NB4 (cell line): ENCODE data around the gene GNAO1.

ENCODE experiments used
- MYC ChIP-seq: IDR thresholded peaks from 2 replicates; pipeline ENCODE4 v1.6.1; 2011; ENCODE audit warnings: low read depth, low read length
- POLR2A ChIP-seq: IDR thresholded peaks from 2 replicates; pipeline ENCODE4 v1.6.1; 2011; ENCODE audit warnings: mild to moderate bottlenecking; ENCODE audit not compliant: insufficient read length; ENCODE audit errors: extremely low read depth
- TF ChIP-seq, protein P1 (sequence below): IDR thresholded peaks from one replicate; pipeline ENCODE4 v1.5.1; 2012; ENCODE audit warnings: low read depth, low read length
- TF ChIP-seq, protein P2 (sequence below): IDR thresholded peaks from 2 replicates; pipeline ENCODE4 v1.6.1; 2011; ENCODE audit warnings: low read depth, low read length

DNA sequence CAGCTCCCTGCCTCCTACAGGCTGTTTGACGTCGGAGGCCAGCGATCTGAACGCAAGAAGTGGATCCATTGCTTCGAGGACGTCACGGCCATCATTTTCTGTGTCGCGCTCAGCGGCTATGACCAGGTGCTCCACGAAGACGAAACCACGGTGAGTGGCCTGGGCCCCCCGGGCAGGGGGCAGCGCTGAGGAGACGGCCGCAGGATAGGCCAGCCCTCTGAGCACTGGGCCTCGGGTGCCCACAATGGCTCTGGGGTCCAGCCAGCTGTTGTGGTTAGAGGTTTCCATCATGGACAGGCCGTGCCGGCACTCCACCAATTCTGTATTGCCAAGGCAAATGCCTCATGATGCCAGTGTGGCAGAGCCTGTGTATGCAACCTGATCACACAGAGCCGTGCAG is 145.4 kb downstream of the GNAO1 start:
- TF ChIP-seq, protein P1, sequence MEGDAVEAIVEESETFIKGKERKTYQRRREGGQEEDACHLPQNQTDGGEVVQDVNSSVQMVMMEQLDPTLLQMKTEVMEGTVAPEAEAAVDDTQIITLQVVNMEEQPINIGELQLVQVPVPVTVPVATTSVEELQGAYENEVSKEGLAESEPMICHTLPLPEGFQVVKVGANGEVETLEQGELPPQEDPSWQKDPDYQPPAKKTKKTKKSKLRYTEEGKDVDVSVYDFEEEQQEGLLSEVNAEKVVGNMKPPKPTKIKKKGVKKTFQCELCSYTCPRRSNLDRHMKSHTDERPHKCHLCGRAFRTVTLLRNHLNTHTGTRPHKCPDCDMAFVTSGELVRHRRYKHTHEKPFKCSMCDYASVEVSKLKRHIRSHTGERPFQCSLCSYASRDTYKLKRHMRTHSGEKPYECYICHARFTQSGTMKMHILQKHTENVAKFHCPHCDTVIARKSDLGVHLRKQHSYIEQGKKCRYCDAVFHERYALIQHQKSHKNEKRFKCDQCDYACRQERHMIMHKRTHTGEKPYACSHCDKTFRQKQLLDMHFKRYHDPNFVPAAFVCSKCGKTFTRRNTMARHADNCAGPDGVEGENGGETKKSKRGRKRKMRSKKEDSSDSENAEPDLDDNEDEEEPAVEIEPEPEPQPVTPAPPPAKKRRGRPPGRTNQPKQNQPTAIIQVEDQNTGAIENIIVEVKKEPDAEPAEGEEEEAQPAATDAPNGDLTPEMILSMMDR: no peak
- TF ChIP-seq POLR2A (no peak), MYC (no peak)
- TF ChIP-seq, protein P2, sequence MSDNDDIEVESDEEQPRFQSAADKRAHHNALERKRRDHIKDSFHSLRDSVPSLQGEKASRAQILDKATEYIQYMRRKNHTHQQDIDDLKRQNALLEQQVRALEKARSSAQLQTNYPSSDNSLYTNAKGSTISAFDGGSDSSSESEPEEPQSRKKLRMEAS: no peak
